ENCODE measurements around the gene PTPN1.

Gene PTPN1

GRCh38 chr20:50521221-50522052 lies 11.3 kb downstream of the PTPN1 start:
- no peak overlapping the region for H3K27ac ChIP-seq
- no peak for TF ChIP-seq ZFX (IDR thresholded peaks at IDR 0.05; ENCODE audit: borderline replicate concordance)
- no peak for TF ChIP-seq CTCF (IDR thresholded peaks at IDR 0.05)

- no peak overlapping the region for H3K27ac ChIP-seq
- no peak for TF ChIP-seq CTCF (IDR thresholded peaks at IDR 0.05)
- TF ChIP-seq ZFX (IDR thresholded peaks at IDR 0.05; ENCODE audit: borderline replicate concordance), result no peak
Measured at GRCh38 chr20:50522053-50522674, 12.0 kb downstream of the PTPN1 start.

GRCh38 chr20:50523552-50524167 lies 13.5 kb downstream of the PTPN1 start:
- H3K27ac ChIP-seq, result no peak overlapping the region
- TF ChIP-seq CTCF (IDR thresholded peaks at IDR 0.05), result no peak
- TF ChIP-seq ZFX (IDR thresholded peaks at IDR 0.05; ENCODE audit: borderline replicate concordance), result no peak

- no peak overlapping the region for H3K27ac ChIP-seq
- TF ChIP-seq ZFX (IDR thresholded peaks at IDR 0.05; ENCODE audit: borderline replicate concordance), result no peak
- TF ChIP-seq CTCF (IDR thresholded peaks at IDR 0.05), result no peak
Measured at GRCh38 chr20:50525681-50526080, 15.5 kb downstream of the PTPN1 start.

- TF ChIP-seq CTCF (IDR thresholded peaks at IDR 0.05) (no peak), ZFX (IDR thresholded peaks at IDR 0.05; ENCODE audit: borderline replicate concordance) (no peak)
- H3K27ac ChIP-seq, result no peak overlapping the region
Measured at GRCh38 chr20:50526403-50526989, 16.3 kb downstream of the PTPN1 start.

- no peak for TF ChIP-seq ZFX (IDR thresholded peaks at IDR 0.05; ENCODE audit: borderline replicate concordance)
- TF ChIP-seq CTCF (IDR thresholded peaks at IDR 0.05), result no peak
- H3K27ac ChIP-seq, result no peak overlapping the region
Measured at GRCh38 chr20:50527068-50527605, 17.0 kb downstream of the PTPN1 start.

Measured in 22Rv1 (cell line).